Activated T-cell treated with anti-CD3 and anti-CD28 coated beads for 4 hours (primary cell): ENCODE measurements around the gene LY9.

Experiments
- DNase-seq: peaks from one replicate; pipeline ENCODE4 v3.0.0-alpha.2; 2020

LY9 gene

DNA sequence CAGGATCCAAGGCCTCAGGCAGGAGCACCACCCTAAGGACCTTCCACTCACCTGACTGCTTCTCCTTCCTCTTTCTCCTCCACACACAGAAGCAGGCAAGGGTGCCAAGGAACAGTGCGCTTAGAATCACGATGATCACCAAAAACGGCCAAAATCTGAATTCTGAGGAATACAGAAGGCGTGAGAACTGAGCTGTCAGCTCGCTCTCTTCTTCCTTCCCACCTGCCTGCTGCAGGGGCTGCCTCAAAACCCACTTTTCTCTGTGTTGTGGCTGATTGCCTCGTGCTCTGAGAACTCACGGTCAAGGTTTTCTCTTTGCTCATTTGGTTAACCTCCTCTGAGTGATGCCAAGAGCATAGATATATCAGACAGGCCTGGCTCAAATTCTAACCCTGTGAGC is 42.9 kb downstream of the LY9 start:
- DNase-seq: no peak

DNA sequence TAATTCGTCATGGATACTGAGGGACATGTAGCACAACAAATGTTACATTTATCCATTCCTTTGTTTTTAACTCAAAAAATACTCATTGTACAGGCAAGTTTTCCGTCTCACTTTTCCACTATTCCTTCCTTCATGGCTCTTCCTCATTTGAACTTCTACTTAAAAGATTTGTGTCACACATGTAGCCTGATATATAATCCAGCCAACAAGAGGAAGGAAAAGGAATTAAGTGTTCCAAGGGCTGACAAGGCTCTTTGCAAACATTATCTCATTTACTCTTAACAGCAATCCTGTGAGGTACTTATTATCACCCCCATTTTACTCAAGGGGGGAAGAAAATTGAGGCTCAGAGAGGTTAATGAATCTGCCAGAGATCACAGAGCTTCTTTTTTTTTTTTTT is 43.8 kb downstream of the LY9 start:
- no peak for DNase-seq

DNA sequence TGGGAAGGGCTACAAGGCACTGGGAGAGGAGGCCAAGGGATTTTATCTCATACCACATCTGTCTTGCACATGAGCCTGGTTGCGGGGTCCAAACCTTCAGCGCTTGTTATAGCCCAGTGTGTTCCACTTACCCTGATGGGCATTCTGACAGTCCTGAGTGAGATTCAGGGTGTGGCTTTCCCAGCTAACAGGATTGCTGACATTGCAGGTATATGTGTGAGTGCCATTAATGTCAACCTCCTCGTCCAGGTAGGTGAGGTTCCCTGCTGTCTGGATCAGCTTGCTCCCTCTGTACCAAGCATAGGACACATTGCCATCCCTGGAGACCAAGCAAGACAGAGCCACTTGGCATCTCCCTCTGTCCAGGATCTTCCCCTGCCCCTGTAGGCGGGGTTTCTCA is 45.1 kb downstream of the LY9 start:
- no peak for DNase-seq

DNA sequence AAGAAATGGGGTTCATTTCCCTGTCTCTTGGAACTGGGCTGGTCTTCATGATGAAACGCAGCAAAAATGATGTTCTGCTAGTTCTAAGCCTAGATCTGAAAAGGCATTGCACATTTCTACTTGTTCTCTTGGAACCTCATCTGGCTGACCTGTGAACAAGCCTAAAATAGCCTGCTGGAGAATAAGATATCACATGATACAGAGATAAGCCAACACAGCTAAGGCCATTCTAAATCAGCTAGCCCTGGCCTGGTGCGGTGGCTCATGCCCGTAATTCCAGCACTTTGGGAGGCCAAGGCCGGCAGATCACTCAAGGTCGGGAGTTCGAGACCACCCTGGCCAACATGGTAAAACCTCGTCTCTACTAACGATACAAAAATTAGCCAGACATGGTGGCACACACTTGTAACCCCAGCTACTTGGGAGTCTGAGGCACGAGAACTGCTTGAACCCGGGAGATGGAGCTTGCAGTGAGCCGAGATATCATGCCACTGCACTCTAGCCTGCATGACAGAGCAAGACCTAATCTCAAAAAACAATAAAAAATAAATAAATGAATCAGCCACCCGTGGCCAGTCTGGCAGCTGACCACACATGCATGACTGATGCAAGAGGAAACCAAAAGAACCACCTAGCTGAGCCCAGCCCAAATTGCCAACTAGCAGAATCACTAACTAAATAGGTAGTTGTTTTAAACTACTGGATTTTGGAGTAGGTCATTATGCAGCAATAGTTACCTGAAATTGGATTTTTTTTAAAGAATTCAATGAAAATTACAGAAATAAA is 48.7 kb downstream of the LY9 start:
- no peak for DNase-seq

DNA sequence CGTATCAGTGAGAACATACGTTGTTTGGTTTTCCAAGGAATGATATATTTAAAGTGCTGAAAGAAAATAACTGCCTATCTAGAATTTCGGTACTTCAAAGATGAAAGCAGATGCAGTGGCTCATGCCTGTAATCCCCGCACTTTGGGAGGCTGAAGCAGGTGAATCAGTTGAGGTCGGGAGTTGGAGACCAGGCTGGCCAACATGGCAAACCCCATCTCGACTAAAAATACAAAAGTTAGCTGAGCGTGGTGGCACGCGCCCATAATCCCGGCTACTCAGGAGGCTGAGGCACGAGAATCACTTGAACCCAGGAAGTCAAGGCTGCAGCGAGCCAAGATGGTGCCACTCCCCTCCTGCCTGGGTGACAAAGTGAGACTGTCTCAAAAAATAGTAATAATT is 50.3 kb downstream of the LY9 start:
- DNase-seq: no peak

DNA sequence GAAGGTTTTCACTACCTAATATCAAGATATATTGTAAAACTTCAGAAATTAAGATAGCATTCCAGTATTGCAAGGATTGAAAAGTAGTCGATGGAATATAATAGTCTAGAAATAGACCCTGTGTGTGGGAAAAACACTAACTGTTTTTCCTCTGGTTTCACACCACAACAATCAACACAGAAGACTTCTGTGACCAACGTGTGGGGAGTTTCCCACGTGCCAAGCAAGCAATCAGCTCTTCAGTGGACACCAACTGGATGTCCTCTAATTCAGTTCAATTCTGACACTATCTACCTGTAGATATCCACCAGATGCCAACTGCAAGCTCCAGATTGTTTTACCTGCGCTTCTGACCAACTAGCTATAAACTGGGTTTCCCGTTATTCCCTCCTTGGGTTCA is 54.6 kb downstream of the LY9 start:
- no peak for DNase-seq

DNA sequence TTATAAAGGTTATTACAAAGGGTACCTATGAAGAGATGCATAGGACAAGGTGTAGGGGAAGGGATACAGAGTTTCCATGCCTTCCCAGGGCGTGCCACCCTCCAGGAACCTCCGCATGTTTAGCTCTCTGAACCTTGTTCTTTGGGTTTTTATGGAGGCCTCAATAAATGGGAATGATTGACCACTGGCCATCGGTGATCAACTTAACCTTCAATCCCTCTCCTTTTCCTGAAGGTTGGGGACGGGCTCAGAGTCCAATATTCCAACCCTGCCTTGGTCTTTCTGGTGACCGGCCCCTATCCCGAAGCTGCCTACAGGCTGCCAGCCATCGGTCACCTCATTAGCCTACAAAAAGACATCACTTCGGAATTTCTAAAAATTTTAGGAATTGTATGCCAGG is 55.0 kb downstream of the LY9 start:
- DNase-seq: no peak

DNA sequence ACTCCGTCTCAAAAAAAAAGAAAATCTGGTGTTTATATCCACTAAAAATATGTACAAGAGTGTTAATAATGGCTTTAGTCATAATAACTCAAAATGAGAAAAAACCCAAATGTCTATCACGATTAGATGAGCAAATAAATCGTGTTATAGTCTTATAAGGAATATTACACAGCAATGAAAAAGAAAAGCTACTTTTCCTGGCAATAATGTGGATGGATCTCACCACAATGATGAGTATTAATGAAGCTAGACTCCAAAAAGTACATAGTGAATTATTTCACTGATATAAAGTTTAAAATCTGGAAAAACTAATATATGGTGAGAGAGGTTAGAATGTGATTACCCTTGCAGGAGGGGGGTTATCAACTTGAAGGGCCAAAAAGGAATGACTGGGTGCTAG is 57.0 kb downstream of the LY9 start:
- DNase-seq: no peak

DNA sequence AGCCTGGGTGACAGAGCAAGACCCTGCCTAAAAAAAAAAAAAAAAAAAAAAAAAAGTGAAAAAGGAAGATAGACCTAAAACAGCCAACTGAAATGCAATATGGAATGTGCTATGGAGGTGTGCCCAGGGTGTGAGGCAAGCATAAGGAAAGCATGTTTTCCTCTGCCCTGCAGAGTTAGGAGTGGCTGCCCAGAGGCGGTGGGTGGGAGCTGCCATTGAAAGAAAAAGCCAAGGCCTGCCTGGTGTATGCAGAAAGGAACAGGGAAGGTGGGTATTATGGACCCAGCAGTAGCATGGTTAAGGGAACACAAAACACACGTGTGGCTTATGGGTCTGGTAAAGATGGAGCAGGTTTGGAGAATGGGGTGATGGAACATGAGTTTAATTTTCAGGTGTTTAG is 57.8 kb downstream of the LY9 start:
- DNase-seq: no peak

DNA sequence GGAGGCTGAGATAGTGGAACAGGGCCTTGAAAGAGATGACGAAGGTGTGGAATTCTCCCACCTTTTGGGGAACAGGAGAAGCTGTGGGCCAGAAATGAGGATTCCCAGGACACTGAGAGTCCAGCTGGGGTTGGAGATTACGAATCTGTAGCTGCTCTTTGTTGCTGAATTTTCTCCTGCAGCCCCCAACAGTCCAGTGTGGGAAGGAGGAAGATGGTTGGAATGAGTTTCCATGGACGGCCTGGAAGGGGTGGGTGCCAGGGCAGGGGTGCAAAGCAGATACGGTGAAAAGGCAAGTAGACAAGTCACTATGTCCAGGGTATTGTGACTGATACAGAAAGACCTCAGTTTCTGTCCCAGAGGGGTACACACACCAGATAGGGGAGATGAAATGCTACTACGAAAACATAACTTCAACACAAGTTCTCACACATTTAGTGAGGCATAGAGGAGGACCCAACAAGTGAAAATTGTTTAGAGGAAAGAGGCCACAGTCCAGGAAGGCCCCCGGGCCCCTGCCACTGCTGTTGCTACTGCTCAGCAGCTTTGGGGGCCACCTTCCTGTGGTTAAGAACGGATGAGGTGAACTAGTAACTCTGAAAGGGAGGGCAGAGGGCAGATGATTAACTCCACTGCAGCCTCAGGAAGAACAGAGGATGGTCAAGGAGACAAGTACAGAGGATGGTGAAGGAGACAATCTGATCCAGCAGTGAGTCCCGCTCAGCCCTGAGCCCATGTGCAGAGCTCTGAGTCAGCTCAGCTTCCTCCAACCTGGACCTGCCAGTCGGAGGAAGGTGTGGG is 59.4 kb downstream of the LY9 start:
- DNase-seq: no peak

DNA sequence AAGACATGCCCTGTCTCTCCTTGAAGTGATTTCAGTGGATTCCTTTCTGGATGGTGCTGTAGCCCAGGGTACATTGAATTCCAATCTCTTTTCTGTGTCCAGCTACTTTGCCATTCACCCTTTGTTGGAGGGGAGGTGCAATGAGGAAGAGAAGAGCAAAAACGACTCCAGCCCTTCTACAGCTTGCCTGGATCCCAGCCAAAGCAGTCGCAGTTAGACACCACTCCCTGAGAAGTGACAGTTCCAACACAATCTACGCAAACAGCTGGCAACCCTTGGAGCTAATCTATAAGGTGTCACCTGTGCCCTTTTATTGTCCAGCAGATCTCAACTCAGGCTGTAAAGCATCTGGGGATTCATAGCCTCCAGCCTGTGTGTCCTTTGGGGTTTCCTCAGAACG is 62.1 kb downstream of the LY9 start:
- no peak for DNase-seq

DNA sequence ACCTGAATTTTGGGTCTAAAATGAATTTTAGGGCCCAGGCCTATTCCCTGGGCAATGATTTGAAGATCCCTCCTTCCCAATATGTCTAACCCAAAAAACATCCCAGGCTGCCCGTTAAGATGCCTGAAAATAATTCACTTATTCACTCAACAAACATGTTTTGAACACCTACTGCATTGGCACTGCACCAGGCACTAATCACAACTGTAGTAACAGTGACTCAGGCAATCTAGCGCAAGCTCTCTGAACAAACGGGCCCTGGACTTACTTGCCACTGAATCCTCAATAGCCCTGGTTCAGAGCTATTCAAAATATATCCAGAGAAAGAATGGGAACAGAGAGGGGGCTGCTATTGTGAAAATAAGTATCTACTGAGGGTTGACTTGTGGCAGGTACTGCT is 62.5 kb downstream of the LY9 start:
- no peak for DNase-seq

DNA sequence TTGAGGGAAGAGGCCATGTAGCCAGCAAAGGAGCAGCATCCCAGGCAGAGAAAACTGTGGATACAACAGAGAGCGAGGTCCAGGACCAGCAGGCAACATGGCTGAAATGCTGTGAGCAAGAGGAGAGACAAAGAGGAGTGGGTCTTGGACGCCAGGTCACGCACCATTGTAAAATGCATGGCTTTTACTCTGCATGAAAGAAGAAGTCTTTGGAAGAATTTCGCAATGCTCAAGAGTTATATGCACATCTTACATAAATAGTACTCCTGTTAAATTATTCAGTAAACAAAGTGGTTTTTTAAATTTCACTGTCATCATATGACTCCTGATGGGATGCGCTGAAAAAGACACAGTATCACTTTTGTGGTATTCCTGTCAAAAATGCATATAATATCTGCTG is 63.2 kb downstream of the LY9 start:
- DNase-seq: no peak

DNA sequence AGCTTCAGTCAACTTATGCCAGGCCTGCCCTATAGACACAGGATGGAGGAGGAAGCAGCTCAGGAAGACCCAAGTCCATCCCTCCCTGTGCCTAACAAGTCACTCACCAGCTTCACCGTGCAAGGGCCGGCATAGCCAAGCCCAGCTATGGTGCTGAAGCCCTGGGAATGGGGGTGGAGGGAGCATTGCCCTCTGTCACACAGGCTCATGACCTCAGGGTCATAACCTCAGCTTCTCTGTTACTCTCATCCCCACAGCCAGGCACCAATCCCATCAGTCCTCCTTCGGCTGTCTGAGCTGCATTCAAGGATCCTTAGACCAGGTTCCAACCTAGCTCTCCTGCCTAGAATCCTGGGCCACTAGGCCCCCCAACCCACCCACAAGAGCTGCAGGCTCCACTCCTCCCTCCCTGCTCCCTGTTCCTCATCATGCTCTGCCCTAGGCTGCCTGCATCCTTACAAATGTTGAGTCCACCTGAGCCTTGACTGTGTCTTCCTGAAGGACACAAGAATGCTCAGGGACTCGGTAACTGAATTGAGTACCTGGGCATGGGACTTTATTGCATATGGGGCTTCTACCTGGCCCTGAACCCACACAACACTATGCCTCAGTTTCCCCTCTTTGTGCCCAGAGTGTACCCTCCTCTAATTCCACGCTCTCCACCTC is 65.0 kb downstream of the LY9 start:
- DNase-seq: no peak

DNA sequence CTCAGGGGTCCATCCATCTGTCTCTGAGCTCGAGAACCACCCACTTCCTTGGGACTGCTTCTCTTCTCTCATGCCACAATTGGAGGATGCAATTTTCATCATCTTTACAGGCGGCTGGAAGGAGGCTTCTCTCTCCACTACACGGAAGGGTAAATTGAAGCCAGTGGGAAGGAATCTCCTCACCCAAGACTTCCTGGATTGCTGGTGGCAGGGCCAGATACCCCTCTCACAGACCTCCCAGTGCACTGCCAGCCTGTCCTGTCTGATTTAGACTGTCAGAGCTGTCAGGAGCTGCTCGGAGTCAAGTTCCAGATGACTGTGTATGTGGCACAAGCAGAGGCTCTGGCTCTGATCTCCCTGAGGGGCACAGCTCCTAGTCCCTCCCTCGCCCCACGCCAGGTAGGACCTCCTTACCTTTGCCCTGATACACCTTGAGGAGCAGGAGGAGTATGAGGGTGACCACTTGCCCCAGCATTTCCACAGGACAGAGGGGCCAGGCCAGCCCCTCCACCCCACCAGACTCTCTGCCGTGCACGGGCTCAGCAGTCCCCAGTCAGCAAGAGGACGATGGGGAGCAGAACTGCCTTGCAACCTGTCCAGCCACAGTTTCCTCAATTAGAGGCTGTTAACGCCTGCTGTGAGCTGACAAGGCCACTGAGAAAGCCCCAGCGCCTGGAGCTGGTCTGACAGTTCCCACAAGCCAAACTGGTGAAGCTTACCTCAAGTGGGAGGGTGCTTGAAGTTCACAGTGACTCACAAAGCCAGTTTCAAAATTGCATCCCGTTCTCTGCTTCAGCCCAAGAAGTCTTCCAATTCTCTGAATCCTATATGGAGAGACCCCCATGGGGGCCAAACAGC is 66.5 kb downstream of the LY9 start, which contains the start of gene CD244:
TSS of gene CD244 (minus strand) at position 685 of the 858 bp plus-strand sequence. CDS start at position 475, 210 bp downstream.
- DNase-seq: peak; percentile 21

DNA sequence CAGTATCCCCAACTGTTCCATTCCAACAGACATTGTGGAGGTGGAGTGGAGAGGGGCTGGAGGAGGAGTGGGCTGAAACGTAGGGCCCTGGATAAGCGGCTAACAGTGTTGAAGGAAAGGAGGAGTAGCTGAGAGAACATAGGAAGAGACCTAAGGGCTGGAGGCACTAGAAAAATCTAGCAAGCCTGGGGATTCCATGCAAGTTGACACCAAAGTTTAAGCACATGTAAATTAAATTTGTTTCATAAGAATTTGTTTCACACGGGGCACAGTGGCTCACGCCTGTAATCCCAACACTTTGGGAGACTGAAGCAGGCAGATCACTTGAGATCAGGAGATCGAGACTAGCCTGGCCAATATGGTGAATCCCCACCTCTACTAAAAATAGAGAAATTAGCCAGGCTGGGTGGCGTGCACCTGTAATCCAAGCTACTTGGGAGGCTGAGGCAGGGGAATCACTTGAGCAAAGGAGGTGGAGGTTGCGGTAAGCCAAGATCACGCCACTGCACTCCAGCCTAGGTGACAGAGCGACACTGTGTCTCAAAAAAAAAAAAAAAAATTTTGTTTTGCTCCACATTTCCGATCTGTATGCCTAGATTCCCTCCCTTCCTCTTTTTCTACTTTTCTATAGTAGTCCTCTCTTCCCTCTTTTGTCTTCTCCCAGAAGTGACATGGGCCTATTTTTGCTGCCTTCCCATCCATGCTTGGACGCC is 67.2 kb downstream of the LY9 start:
- no peak for DNase-seq

DNA sequence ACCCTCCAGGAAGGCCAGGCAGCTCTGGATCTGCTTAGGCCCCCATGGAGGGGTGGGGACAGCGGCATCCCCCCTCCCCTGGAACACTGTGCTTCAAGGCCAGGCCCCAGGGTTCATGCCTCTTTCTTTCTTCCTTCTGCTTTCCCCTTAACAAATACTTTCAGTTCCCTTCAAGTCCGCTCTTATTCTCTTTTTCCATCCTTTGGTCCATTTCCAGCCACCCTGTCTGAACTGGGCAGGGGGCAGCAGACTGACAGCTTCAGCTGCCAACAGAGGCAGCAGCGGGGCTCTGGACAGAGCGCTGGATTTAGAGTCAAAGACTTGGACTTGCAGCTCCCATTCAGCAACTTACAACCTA is 67.8 kb downstream of the LY9 start:
- no peak for DNase-seq

DNA sequence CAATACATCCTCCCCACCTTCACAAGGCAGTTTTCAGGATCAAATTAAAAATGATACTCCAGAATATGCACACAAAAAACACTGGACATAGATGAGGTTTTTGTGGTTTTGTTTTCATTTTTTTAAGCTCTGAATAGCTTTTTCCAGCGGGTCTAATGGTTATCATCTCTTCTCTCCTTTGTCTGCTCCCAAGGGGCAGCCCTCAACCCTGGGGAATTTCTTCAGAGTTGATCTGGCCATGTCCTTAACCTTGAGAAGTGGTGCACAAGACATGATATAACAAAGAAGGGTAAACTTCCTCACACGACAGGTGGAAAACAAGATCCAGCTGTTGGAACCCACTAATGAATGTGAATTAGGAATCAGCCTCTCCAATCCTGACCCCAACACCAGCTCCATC is 68.2 kb downstream of the LY9 start:
- no peak for DNase-seq

DNA sequence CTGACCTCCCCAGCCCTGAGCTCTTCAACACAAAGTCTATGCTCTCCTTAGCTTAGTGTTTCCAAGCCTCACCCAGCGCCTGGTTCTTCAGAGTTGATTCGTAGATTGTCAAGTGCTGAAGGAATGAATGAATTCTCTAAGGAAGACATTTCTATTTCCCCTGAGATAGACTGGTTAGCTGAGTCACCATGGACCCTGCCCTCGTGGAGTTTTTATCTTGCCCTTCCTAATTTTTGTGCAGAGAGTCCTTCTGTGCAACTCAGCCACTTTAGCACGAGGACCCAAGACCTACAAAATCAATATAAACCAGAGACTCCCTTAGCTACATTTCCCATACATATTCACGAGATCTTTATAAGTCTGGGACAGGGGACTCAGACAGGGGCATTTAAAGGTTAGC is 69.4 kb downstream of the LY9 start:
- DNase-seq: no peak

DNA sequence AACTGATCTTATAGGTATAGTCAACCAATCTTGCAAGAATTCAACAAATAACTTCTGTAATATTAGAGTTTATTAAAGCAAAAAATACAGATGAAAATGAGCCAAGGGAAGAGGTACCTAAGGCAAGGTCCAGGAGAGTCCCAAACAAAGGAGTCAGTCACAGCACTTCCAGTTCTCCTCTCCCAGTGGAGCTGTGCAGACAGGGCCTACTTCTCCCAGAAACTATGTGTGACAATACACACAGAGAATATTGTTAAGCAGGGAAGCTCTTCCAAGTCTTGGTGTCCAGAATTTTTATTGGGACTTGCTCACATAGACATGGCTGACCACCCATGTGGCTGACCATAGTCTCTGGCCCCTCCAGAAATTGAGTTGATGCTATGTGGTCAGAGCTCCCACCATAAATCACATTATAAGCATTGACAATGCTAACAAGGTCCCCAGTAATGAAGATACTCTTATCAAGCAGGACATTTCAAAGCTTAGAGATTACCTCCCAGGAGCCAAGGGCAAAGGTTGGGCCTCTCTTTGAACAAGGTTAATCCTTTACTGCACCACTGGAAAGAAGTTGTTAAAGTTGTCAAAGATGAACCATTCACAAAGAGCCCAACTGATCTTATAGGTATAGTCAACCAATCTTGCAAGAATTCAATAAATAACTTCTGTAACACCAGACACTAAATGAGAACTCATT is 70.2 kb downstream of the LY9 start:
- DNase-seq: no peak

DNA sequence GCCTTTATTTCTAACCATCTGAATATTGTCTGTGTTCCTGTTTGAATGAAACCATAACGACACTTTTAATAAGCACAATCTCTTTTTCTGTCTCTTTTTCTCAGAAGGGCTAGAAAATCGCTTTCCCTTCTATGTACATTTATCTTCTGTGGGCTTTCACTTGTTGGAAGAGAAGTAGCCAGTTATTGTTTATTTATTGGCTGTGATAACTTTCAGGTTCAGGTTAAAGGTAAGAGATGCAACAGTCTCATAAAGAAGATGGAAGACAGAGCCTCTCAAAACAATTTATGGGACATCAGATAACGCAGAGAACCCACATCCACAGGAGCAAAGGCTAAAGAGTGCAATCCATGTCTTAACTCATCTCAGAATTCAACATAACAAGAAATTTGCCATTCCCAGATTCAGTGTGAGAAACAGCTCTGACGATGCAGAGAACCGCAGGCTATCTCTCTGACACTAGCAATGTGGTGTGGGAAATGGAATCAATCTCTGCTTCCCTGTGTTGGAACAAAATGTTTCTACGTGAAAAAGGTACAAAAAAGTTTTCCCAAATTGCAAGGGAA is 70.8 kb downstream of the LY9 start:
- no peak for DNase-seq
